Fibroblast of lung (primary cell): ENCODE results near the gene ATP2B2.

Experiments
- EZH2 ChIP-seq: IDR thresholded peaks from 2 replicates; pipeline ENCODE4 v1.5.1; 2012; ENCODE audit warnings: low read length, control low read depth, mild to moderate bottlenecking; ENCODE audit errors: missing control alignments
- TF ChIP-seq, protein P1 (sequence below), 2 donors: IDR thresholded peaks in 1 of 2; conservative IDR thresholded peaks in 1 of 2; 1 replicate in 1 of 2; 2 replicates in 1 of 2; pipeline ENCODE4 v1.5.1; 2011 to 2012; ENCODE audit warnings: low read length in 2 of 2, control low read depth in 1 of 2, inconsistent platforms in 1 of 2, low read depth in 1 of 2, mild to moderate bottlenecking in 1 of 2

DNA sequence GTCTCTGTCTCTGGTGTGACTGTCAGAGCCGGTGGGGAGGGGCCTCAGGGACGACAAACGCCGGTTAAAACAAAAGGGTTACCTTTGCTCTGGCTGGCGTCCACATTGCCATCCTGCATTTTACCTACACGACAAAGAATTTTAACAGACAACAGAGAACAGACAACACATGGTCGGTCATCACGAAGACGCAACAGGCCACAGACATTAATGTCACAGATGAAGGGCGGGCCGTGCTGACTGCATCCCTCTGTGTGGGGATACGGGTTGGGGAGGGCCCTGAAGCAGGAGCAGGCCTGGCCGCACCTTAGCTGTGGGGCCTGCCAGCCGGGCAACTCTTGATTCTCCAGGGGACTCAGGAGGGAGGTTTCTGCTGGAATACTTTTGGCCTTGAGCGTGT is 126.2 kb downstream of the ATP2B2 start:
- TF ChIP-seq, protein P1, sequence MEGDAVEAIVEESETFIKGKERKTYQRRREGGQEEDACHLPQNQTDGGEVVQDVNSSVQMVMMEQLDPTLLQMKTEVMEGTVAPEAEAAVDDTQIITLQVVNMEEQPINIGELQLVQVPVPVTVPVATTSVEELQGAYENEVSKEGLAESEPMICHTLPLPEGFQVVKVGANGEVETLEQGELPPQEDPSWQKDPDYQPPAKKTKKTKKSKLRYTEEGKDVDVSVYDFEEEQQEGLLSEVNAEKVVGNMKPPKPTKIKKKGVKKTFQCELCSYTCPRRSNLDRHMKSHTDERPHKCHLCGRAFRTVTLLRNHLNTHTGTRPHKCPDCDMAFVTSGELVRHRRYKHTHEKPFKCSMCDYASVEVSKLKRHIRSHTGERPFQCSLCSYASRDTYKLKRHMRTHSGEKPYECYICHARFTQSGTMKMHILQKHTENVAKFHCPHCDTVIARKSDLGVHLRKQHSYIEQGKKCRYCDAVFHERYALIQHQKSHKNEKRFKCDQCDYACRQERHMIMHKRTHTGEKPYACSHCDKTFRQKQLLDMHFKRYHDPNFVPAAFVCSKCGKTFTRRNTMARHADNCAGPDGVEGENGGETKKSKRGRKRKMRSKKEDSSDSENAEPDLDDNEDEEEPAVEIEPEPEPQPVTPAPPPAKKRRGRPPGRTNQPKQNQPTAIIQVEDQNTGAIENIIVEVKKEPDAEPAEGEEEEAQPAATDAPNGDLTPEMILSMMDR (conservative IDR thresholded peaks at IDR 0.05 in 1 of 2, IDR thresholded peaks at IDR 0.05 in 1 of 2; ENCODE audit: low read depth in 1 of 2, low read length in 2 of 2), result no peak
- no peak for TF ChIP-seq EZH2
